Activated CD4-positive, alpha-beta T cell treated with anti-CD3 and anti-CD28 coated beads, Interleukin-2, Interleukin-4, amounts not matched to agents 100 ng/mL and 50 ng/mL, durations not matched to agents 16 hours and 8 hours (primary cell): ENCODE results near the gene SF3A2.

Source experiments
- DNase-seq: peaks from one replicate; pipeline ENCODE4 v3.0.0-alpha.2; 2020; ENCODE audit warnings: low spot score

Gene SF3A2

DNA sequence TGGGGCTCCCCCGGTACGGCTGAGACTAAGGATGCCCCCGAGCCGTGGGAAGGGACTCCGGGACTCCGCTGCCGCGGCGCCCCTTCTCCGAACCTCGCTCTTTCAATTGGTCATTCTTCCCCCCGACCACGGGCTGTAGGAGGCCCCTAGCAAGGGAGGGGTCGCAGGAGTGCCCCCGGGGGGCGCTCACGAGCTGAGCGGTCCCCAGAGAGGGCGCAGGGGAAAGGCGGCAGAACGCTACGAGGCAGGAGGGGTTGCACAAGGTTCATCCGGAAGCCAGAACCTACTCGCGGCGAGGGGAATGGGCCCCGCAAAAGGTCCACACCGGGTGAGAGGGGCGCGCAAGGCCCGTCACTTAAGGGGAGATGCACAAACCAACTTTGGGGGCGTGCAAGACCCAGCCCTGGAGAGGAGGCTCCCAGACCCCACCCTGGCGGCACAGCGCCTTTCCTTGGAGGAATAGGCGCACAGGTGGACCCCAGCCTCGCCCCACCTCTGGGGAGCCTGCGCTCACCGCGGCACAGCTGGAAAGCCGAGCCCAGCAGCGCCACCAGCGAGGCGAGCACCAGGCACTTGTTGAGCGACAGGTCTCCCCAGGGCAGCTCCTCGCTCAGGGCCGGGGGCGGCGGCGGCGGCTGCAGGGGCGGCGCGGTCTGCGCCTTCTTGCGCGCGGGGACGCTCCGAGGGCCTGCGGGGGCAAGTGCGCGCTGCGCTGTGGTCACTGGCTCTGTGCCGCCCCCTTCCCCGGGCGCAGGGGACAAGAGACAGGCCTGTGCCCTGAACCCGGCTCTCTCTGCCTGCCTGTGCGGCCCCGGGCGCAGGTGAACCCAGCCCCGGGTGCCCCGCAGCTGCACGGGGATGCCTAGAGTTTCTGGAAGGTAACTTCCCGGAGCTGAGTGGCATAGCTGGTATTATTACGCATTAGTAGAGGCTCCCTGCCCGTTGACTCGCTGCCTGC lies 16.8 kb downstream of the SF3A2 start:
- DNase-seq, result no peak

DNA sequence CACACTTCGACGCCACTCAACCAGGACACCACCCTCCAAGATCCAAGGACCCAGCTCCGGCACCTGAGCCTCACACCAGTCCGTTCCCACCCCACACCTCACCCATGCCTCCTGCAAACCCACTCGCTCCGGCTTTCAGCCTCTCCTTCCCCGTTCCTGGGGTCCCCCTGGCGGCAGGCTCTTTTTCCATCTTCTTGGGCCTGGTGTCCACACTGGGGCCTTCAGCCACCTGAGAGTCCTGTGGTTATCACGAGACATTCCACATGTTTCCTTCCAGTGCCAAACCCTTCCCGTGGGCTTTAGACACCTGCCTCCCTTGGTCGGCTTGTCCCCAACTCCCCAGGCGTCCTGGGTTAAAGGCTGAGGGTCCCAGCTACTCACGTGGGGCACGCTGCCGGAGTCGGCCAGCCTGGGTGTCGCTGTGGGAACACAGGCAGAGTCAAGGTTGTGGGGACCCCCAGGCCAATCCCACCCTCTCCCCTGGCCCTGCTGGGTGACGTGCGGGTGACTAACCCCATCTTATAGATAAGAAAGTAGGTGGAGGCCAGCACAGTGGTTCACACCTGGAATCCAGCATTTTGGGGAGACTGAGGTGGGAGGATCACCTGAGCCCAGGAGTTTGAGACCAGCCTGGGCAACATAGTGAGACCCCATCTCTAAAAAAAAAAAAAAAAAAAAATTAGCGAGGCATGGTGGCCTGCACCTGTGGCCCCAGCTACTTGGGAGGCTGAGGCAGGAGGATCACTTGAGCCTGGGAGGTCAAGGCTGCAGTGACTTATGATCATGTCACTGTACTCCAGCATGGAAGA lies 17.6 kb downstream of the SF3A2 start:
- DNase-seq, result no peak

DNA sequence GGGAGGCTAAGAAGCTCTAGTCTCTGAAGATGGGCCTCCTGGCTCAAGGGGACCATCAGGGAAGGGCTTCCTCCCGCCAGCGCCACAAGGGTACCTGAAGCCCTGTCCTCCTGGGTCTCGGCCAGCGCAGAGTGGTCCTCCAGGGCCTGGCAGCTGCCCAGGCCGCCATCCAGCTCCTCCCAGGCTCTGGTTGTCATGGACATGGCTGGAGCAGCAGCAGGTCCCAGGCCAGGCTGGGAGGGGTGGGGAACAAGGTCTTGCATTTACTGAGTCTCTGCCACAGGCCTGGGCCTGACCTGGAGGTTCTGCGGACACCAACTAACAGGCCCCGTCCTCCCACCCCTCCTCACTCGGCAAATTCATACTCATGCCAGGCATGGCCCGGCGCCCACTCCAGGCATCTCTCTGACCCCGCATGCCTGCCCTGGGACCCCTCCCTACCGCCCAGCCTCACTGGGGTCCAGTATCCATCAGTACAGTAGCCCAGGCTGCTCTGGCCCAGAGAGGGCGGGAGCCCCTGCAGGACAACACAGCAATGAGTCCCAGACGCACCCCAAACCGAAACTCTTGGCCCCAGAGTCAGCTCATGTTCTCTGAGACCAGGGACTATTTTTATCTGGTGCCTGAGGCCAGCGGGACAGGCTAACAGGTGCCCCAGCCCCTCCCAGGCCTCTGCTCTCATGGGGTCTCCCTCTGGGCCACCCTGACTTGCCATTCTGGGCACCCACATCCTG lies 18.7 kb downstream of the SF3A2 start:
- no peak for DNase-seq

- DNase-seq, result no peak
These were observed 19.5 kb downstream of the SF3A2 start, which contains the start of gene JSRP1 for GRCh38 chr19:2255982-2256685. Gene JSRP1 (minus strand): TSS chr19:2256417. CDS start chr19:2255314, 1,103 bp downstream.

DNA sequence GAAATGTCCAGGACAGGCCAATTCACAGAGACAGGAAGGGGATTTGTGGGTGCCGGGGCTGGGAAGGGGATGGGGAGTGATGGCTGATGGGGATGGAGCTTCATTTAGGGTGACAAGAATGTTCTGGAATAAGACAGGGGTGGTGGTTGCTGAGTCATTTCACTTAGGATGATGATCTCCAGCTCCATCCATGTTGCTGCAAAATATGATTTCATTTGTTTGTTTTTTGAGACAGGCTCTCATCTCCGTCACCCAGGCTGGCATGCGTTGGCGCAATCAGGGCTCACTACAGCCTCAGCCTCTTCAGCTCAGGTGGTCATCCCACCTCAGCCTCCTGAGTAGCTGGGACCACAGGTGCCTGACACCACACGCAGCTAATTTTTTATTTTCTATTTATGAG lies 22.7 kb downstream of the SF3A2 start:
- DNase-seq, result no peak

DNA sequence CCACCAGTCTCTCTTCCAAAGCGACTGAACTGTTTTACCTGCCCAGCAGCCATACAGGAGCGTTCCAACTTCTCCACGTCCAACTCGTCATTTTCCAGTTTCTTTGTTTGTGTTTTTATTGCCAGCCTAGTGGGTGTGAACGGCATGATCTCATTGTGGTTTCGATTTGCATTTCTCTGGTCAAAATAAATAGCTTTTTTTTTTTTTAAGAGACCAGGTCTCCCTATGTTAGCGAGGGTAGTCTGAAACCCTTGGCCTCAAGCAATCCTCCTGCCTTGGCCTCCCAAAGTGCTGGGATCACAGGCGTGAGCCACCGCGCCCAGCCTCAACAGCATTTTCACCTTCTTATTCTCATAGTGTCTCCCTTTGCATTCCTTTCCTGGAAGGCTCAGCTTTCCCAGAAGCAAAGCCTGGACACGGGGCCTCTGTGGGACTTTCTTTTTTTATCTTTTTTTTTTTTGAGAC lies 23.7 kb downstream of the SF3A2 start:
- no peak for DNase-seq

- DNase-seq, result no peak
These were observed 25.0 kb downstream of the SF3A2 start for GRCh38 chr19:2261438-2262172.

GRCh38 chr19:2266183-2266993 lies 29.8 kb downstream of the SF3A2 start:
- DNase-seq, result no peak

- no peak for DNase-seq
These were observed 31.8 kb downstream of the SF3A2 start for GRCh38 chr19:2268480-2268830.

GRCh38 chr19:2268861-2269243 lies 32.2 kb downstream of the SF3A2 start:
- DNase-seq, result no peak

- peak; percentile 99 for DNase-seq
These were observed 32.9 kb downstream of the SF3A2 start for GRCh38 chr19:2269244-2270156.

DNA sequence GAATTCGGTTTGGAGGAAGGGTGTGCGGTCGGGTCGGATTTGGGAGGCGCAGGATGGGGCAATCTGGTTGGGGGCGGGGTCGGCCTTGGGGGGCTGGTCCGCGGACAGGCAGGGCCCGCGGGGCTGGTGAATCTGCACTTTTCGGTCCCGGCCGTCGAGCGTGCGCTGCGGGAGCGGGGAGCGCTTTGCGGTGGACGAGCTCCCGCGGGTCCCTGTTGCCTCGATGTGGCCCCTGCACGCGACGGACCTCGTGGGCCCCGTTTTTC lies 33.5 kb downstream of the SF3A2 start:
- DNase-seq, result no peak

- peak; percentile 65 for DNase-seq
These were observed 34.0 kb downstream of the SF3A2 start for GRCh38 chr19:2270423-2271233.

DNA sequence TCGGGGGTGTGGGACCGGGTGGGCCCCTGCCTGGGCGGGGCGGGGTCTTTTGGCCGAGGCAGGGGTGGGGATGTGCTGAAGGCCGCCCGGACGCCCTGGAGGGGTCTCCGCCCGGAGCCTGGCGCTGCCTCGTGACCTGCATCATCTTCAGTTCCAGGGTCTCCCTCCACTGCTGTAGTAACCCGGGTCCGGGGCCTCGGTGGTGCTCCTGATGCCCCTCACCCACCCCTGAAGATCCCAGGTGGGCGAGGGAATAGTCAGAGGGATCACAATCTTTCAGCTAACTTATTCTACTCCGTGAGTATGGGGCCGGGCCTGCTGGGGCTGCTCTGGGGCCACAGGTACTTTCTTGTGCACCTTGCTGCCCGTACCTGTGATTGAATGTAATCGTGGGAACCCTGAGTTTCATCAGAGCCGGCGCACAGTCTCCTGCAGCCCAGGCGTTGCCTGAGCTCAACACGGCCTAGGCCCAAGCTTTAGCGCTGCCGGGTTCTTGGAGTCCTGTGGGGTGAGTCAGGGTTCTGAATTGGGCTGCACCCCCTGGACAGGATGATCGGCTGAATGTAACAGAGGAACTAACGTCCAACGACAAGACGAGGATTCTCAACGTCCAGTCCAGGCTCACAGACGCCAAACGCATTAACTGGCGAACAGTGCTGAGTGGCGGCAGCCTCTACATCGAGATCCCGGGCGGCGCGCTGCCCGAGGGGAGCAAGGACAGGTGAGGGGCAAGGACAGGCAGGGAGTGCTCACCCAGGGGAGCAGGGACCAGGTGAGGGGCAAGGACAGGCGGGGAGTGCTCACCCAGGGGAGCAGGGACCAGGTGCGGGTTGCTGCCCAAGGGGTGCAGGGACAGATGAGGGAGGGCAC lies 34.8 kb downstream of the SF3A2 start:
- no peak for DNase-seq

- DNase-seq, result peak; percentile 82
These were observed 36.9 kb downstream of the SF3A2 start for GRCh38 chr19:2273356-2274184.

DNA sequence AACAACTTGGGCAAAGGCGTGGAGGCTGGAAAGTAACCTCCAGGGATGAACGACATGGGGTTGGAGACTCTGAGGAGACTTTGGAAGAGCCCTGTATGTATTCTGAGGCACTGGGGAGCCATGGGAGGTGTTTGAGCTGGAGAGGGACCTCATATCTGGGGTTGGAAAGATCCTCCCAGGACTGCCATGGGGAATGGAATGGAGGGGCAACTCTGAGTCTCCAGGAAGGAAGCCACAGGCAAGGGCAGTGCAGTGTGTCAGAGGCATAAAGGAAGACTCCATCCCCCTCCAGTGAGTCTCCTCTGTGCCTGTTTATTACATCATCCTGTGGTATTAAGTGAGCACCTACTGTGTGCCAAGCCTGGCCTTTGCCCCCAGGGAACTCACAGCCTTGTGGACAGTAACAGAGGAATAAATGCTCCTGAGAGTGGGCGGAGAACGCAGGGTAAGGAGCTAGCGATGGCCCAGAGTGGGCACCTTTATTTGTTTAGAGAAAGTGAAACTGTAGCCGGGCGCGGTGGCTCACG lies 37.6 kb downstream of the SF3A2 start:
- DNase-seq, result no peak
